Measurements from ENCODE around the gene ITGA11. TPM values are rescaled to one million over a fixed set of nuclear protein-coding genes. Genes with fewer than 3 reads are reported as not detected.

ITGA11 gene
- total and polyA plus RNA-seq, 4 experiments from 2014 or later = not detected

GRCh38 chr15:68318008-68318835 lies 113.7 kb downstream of the ITGA11 start:
- Histone ChIP-seq H3K9me3 (ENCODE audit: control insufficient read depth in 1 of 2, low read length in 2 of 2) (no peaks in the 10 kb centered on the region), H3K27me3 (ENCODE audit: insufficient read depth, low read length) (no peaks in the 10 kb centered on the region), H3K36me3 (ENCODE audit: insufficient read depth, low read length) (no peaks in the 10 kb centered on the region), H3K4me1 (ENCODE audit: insufficient read depth, low read length) (no peaks in the 10 kb centered on the region), H3K27ac (ENCODE audit: low read depth, low read length) (no peak overlapping the region), H3K4me3 (ENCODE audit: low read length in 2 of 2) (no peak overlapping the region)
- no peak for DNase-seq
- Mint-ChIP-seq H3K27ac (no peak overlapping the region), H3K4me1 (no peaks in the 10 kb centered on the region), H3K36me3 (no peaks in the 10 kb centered on the region), H3K9me3 (peaks cover 0 to 3% (median 0%) of the 10 kb centered on the region in 8 donors), H3K4me3 (no peak overlapping the region), H3K27me3 (peaks cover 1 to 4% of the 10 kb centered on the region in 2 donors)
- CTCF ChIA-PET (ENCODE audit: partially characterized antibody) = no interaction called here
- POLR2A ChIA-PET (ENCODE audit: partially characterized antibody) = no interaction called here
- intact Hi-C loops (cut with micrococcal nuclease) = no loop called here

DNA sequence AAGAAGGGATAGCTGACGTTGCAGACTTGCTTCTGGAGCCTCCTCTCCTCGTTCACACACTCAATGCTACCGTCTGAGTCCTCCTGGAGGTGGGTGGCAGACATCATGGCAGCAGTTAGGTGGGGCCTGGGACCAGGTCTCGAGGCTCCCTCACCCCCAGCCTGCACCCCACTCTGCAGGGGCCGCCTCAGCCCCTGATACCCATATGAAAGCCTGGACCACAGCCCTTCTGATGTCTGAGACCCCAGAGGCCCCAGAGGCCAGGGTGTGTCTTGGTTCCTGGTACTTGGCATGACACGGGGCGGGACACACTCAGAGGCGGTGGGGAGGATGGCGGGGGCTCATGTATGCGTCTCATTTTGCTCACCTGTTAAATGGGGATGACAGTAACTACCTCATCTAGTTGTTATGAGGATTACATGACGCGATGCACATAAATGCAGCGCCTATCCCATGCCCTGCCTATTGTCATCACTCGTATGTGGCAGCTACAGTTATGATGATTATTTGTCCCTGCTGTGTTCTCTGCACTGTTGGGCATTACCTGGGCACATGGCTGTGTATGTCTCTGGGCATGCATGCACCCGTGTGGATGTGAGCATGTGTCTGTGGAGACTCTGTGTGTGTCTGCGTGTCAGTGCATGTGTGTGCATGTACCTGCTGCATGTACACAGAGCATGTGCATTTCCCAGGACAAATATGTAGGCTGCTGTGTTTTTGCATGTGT lies 114.5 kb downstream of the ITGA11 start:
- Mint-ChIP-seq H3K27ac (no peak overlapping the region), H3K9me3 (peaks cover 0 to 3% (median 0%) of the 10 kb centered on the region in 8 donors), H3K4me1 (no peaks in the 10 kb centered on the region), H3K4me3 (no peak overlapping the region), H3K27me3 (peaks cover 1 to 4% of the 10 kb centered on the region in 2 donors), H3K36me3 (no peaks in the 10 kb centered on the region)
- Histone ChIP-seq H3K27ac (ENCODE audit: low read depth, low read length) (no peak overlapping the region), H3K27me3 (ENCODE audit: insufficient read depth, low read length) (no peaks in the 10 kb centered on the region), H3K4me1 (ENCODE audit: insufficient read depth, low read length) (no peaks in the 10 kb centered on the region), H3K4me3 (ENCODE audit: low read length in 2 of 2) (no peak overlapping the region), H3K36me3 (ENCODE audit: insufficient read depth, low read length) (no peaks in the 10 kb centered on the region), H3K9me3 (ENCODE audit: control insufficient read depth in 1 of 2, low read length in 2 of 2) (no peaks in the 10 kb centered on the region)
- ChIA-PET POLR2A (ENCODE audit: partially characterized antibody) (no interaction called here), CTCF (ENCODE audit: partially characterized antibody) (interaction anchor here (1.9 kb wide), 1 partner anchor 64 kb away, joined by 9 read pairs; no protein-coding TSS in a partner anchor)
- intact Hi-C loops (cut with micrococcal nuclease) = no loop called here
- no peak for DNase-seq

DNA sequence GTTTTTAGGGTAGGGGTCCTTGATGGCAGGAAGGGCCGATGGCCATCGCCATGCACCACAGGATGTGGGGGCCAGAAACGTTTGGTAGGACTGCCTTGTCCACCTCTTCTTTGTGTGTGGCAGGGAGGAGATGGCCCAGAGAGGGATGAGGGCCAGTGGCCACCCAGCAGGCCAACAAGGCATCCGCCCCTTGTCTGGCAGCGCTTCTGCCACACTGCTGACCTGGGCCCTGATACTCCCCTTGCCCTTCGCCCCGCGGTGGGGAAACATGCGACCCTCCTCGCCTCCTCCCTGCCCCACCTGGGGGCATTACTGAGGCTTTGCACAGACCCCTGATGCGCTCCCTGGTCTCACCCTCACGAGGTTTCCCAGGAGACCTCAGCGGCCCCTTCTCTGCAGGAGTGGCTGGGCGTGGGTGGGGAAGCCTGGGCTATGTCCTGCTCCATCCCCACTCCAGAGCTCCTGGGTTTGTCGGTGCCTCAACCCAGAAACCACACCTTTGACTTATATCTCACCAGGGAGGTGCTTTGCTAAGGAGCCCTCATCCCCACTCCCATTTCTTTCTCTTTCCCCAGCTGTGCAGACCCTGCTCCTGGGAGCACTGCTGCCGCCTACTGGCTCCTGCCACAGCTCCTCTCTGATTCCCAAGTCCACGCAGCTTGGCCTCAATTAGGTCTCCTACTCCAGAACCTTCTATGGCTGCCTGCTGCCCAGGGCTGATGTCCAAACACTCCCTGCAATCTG lies 115.7 kb downstream of the ITGA11 start:
- no peak overlapping the region for H3K27ac Mint-ChIP-seq
- peaks cover 0 to 4% of the 10 kb centered on the region in 2 donors for H3K27me3 Mint-ChIP-seq
- H3K36me3 Mint-ChIP-seq = no peaks in the 10 kb centered on the region
- ChIA-PET CTCF (ENCODE audit: partially characterized antibody) (interaction anchor here (1.9 to 2.5 kb wide), 2 partner anchors 10 to 63 kb away, joined by 9 to 16 read pairs; no protein-coding TSS in a partner anchor), POLR2A (ENCODE audit: partially characterized antibody) (no interaction called here)
- Histone ChIP-seq H3K27me3 (ENCODE audit: insufficient read depth, low read length) (no peaks in the 10 kb centered on the region), H3K27ac (ENCODE audit: low read depth, low read length) (no peak overlapping the region), H3K4me3 (ENCODE audit: low read length in 2 of 2) (no peak overlapping the region), H3K4me1 (ENCODE audit: insufficient read depth, low read length) (no peaks in the 10 kb centered on the region), H3K9me3 (ENCODE audit: control insufficient read depth in 1 of 2, low read length in 2 of 2) (no peaks in the 10 kb centered on the region), H3K36me3 (ENCODE audit: insufficient read depth, low read length) (no peaks in the 10 kb centered on the region)
- DNase-seq = no peak
- no peaks in the 10 kb centered on the region for H3K4me1 Mint-ChIP-seq
- intact Hi-C loops (cut with micrococcal nuclease) = no loop called here
- no peak overlapping the region for H3K4me3 Mint-ChIP-seq
- peaks cover 0 to 2% (median 0%) of the 10 kb centered on the region in 8 donors for H3K9me3 Mint-ChIP-seq

DNA sequence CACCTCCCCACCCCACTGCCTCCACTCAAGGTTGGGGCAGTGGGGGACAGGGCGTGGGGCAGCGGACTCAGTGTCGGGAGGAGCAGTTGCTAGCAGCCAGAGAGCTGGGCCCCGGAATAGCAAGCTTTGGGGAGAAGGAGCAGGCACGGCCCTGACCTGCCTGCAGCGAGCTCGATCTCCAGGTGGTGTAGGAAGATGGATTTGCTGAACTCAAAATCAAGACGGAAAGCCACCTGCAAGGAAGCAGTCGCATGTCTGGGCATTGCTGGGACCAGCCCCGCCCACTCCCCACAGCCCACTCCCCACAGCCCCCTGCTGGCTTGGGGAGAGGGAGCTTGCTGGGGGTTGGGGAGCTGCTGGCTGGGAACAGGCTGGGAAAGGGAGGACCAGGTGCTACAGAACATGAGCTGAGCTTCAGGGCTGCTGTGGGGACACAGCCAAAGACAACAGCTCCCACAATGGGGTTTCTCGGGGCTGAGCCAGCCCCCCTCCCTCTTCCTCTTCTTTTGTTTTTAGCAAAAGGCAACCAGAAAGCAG lies 116.4 kb downstream of the ITGA11 start:
- no peaks in the 10 kb centered on the region for H3K36me3 ChIP-seq (ENCODE audit: insufficient read depth, low read length)
- no peaks in the 10 kb centered on the region for H3K9me3 ChIP-seq (ENCODE audit: control insufficient read depth in 1 of 2, low read length in 2 of 2)
- H3K27me3 ChIP-seq (ENCODE audit: insufficient read depth, low read length) = no peaks in the 10 kb centered on the region
- intact Hi-C loops (cut with micrococcal nuclease) = no loop called here
- no peak overlapping the region for H3K4me3 Mint-ChIP-seq
- no peaks in the 10 kb centered on the region for H3K4me1 Mint-ChIP-seq
- no peaks in the 10 kb centered on the region for H3K36me3 Mint-ChIP-seq
- H3K9me3 Mint-ChIP-seq = peaks cover 0 to 1% (median 0%) of the 10 kb centered on the region in 8 donors
- H3K4me1 ChIP-seq (ENCODE audit: insufficient read depth, low read length) = no peaks in the 10 kb centered on the region
- H3K27ac Mint-ChIP-seq = peak overlapping the region in 1 of 7 donors; percentile 36
- H3K27me3 Mint-ChIP-seq = peaks cover 0 to 4% of the 10 kb centered on the region in 2 donors
- H3K27ac ChIP-seq (ENCODE audit: low read depth, low read length) = no peak overlapping the region
- no peak overlapping the region for H3K4me3 ChIP-seq (ENCODE audit: low read length in 2 of 2)
- DNase-seq = no peak
- POLR2A ChIA-PET (ENCODE audit: partially characterized antibody) = no interaction called here
- CTCF ChIA-PET (ENCODE audit: partially characterized antibody) = interaction anchor here (1.9 to 2.5 kb wide), 2 partner anchors 9 to 62 kb away, joined by 9 to 16 read pairs; no protein-coding TSS in a partner anchor

GRCh38 chr15:68315035-68315434 lies 116.9 kb downstream of the ITGA11 start:
- Mint-ChIP-seq H3K27ac (peak overlapping the region in 1 of 7 donors; percentile 71), H3K9me3 (no peaks in the 10 kb centered on the region), H3K4me1 (no peaks in the 10 kb centered on the region), H3K36me3 (no peaks in the 10 kb centered on the region), H3K4me3 (no peak overlapping the region), H3K27me3 (peaks cover 0 to 4% of the 10 kb centered on the region in 2 donors)
- Histone ChIP-seq H3K9me3 (ENCODE audit: control insufficient read depth in 1 of 2, low read length in 2 of 2) (no peaks in the 10 kb centered on the region), H3K27me3 (ENCODE audit: insufficient read depth, low read length) (no peaks in the 10 kb centered on the region), H3K4me3 (ENCODE audit: low read length in 2 of 2) (no peak overlapping the region), H3K36me3 (ENCODE audit: insufficient read depth, low read length) (no peaks in the 10 kb centered on the region), H3K27ac (ENCODE audit: low read depth, low read length) (no peak overlapping the region), H3K4me1 (ENCODE audit: insufficient read depth, low read length) (no peaks in the 10 kb centered on the region)
- intact Hi-C loops (cut with micrococcal nuclease) = no loop called here
- ChIA-PET CTCF (ENCODE audit: partially characterized antibody) (interaction anchor here (2.5 kb wide), 1 partner anchor 8 kb away, joined by 16 read pairs; no protein-coding TSS in a partner anchor), POLR2A (ENCODE audit: partially characterized antibody) (no interaction called here)
- no peak for DNase-seq

GRCh38 chr15:68314563-68314962 lies 117.4 kb downstream of the ITGA11 start:
- no peaks in the 10 kb centered on the region for H3K4me1 Mint-ChIP-seq
- no peaks in the 10 kb centered on the region for H3K27me3 ChIP-seq (ENCODE audit: insufficient read depth, low read length)
- no peaks in the 10 kb centered on the region for H3K36me3 Mint-ChIP-seq
- H3K27ac Mint-ChIP-seq = no peak overlapping the region
- DNase-seq = no peak
- no peak overlapping the region for H3K4me3 Mint-ChIP-seq
- intact Hi-C loops (cut with micrococcal nuclease) = no loop called here
- no peaks in the 10 kb centered on the region for H3K9me3 ChIP-seq (ENCODE audit: control insufficient read depth in 1 of 2, low read length in 2 of 2)
- no peaks in the 10 kb centered on the region for H3K36me3 ChIP-seq (ENCODE audit: insufficient read depth, low read length)
- H3K27ac ChIP-seq (ENCODE audit: low read depth, low read length) = no peak overlapping the region
- H3K4me1 ChIP-seq (ENCODE audit: insufficient read depth, low read length) = no peaks in the 10 kb centered on the region
- no peak overlapping the region for H3K4me3 ChIP-seq (ENCODE audit: low read length in 2 of 2)
- CTCF ChIA-PET (ENCODE audit: partially characterized antibody) = interaction anchor here (2.5 kb wide), 1 partner anchor 8 kb away, joined by 16 read pairs; no protein-coding TSS in a partner anchor
- H3K9me3 Mint-ChIP-seq = no peaks in the 10 kb centered on the region
- peaks cover 0 to 4% of the 10 kb centered on the region in 2 donors for H3K27me3 Mint-ChIP-seq
- POLR2A ChIA-PET (ENCODE audit: partially characterized antibody) = no interaction called here
